SK-N-SH (cell line): Measurements from ENCODE around the gene SOWAHD. TPM values are rescaled to one million over a fixed set of nuclear protein-coding genes. Genes with fewer than 3 reads are reported as not detected.

Experiments used
- CTCF ChIA-PET: fragments of 300-600, 350-600 bp; formaldehyde crosslinking; extraction: SDS; loops from one replicate; lab custom pipeline; 2021; lab: Yijun Ruan, JAX
- POLR2A ChIA-PET: fragments of 350-600 bp; sonication (Branson Sonifier 250); formaldehyde crosslinking; extraction: SDS; loops from one replicate; lab custom pipeline; 2020; ENCODE audit warnings: antibody characterized with exemption, inconsistent platforms; lab: Yijun Ruan, JAX
- DNase-seq: peaks from one replicate; pipeline ENCODE4 v3.0.0; 2012
- H2AFZ ChIP-seq: fragments of 200-600 bp; sonication (generic); 2 replicates; pipeline ENCODE4 v1.8.1; 2016; ENCODE audit warnings: antibody characterized with exemption, mild to moderate bottlenecking, low read depth
- H3F3A ChIP-seq: fragments of 200-600 bp; sonication (generic); replicated peaks from 2 replicates; pipeline ENCODE3; 2016; ENCODE audit warnings: antibody characterized with exemption, mild to moderate bottlenecking; ENCODE audit not compliant: insufficient read depth
- H3K27ac ChIP-seq, 2 experiments: fragments of 200-500 bp in 1 of 2; fragments of 200-600 bp in 1 of 2; sonication (Bioruptor generic) in 1 of 2; sonication (generic), shearing (Covaris generic) in 1 of 2; 2 replicates each; pipeline versions ENCODE4 v1.5.1 to v1.6.1; 2014 to 2016; ENCODE audit warnings: low read depth in 2 of 2, inconsistent platforms in 1 of 2, low read length in 1 of 2, mild to moderate bottlenecking in 1 of 2, mixed read lengths in 1 of 2
- H3K27me3 ChIP-seq: fragments of 200-600 bp; sonication (generic), shearing (Covaris generic); 2 replicates; pipeline ENCODE4 v1.6.1; 2016; ENCODE audit warnings: mixed run types; ENCODE audit not compliant: insufficient read depth
- H3K36me3 ChIP-seq, 2 experiments: fragments of 200-500 bp in 1 of 2; fragments of 200-600 bp in 1 of 2; sonication (Bioruptor generic) in 1 of 2; sonication (generic) in 1 of 2; replicated peaks in 1 of 2; 2 replicates each; pipeline versions ENCODE3 to v1.5.1; 2014 to 2016; ENCODE audit warnings: low read length in 1 of 2, mild to moderate bottlenecking in 1 of 2; ENCODE audit not compliant: insufficient read depth in 2 of 2, control insufficient read depth in 1 of 2
- H3K4me1 ChIP-seq, 2 experiments: fragments of 200-500 bp in 1 of 2; fragments of 200-600 bp in 1 of 2; sonication (Bioruptor generic) in 1 of 2; sonication (generic), shearing (Covaris generic) in 1 of 2; 2 replicates each; pipeline versions ENCODE4 v1.5.1 to v1.6.1; 2014 to 2016; ENCODE audit warnings: low read depth in 1 of 2, low read length in 1 of 2, mixed run types in 1 of 2; ENCODE audit not compliant: insufficient read depth in 2 of 2, control insufficient read depth in 1 of 2
- H3K4me2 ChIP-seq: fragments of 200-600 bp; sonication (generic), shearing (Covaris generic); 2 replicates; pipeline ENCODE4 v1.6.1; 2017; ENCODE audit warnings: mixed run types
- H3K4me3 ChIP-seq, 2 experiments: fragments of 200-500 bp in 1 of 2; fragments of 200-600 bp in 1 of 2; sonication (Bioruptor generic) in 1 of 2; sonication (generic), shearing (Covaris generic) in 1 of 2; 2 replicates each; pipeline versions ENCODE4 v1.5.1 to v1.8.1; 2014 to 2016; ENCODE audit warnings: low read depth in 2 of 2, inconsistent platforms in 1 of 2, low read length in 1 of 2, mild to moderate bottlenecking in 1 of 2, mixed read lengths in 1 of 2, moderate library complexity in 1 of 2
- H3K79me2 ChIP-seq: fragments of 200-600 bp; sonication (generic); 2 replicates; pipeline ENCODE4 v1.8.1; 2017; ENCODE audit warnings: mild to moderate bottlenecking; ENCODE audit not compliant: insufficient read depth
- H3K9ac ChIP-seq: fragments of 200-600 bp; sonication (generic); 2 replicates; pipeline ENCODE4 v1.6.1; 2017; ENCODE audit warnings: mixed run types
- H3K9me2 ChIP-seq: fragments of 200-600 bp; sonication (generic); 2 replicates; pipeline ENCODE4 v1.6.1; 2017; ENCODE audit warnings: mixed run types
- H3K9me3 ChIP-seq: fragments of 200-600 bp; sonication (generic); 2 replicates; pipeline ENCODE4 v1.6.1; 2017; ENCODE audit warnings: mixed run types, mild to moderate bottlenecking, moderate library complexity
- H4K20me1 ChIP-seq: fragments of 200-600 bp; sonication (generic); 2 replicates; pipeline ENCODE4 v1.6.1; 2017; ENCODE audit warnings: mild to moderate bottlenecking, mixed run types; ENCODE audit not compliant: insufficient read depth
- EP300 ChIP-seq, 2 experiments: IDR thresholded peaks; 2 replicates each; pipeline versions ENCODE4 v1.4.0 to v1.6.1; 2012; ENCODE audit warnings: borderline replicate concordance in 1 of 2, low read depth in 1 of 2, low read length in 1 of 2
- EZH2phosphoT487 ChIP-seq: fragments of 200-600 bp; sonication (generic); IDR thresholded peaks from 2 replicates; pipeline ENCODE4 v1.6.1; 2017; ENCODE audit warnings: low read depth, mixed run types, mild to moderate bottlenecking, antibody characterized with exemption, moderate library complexity, borderline replicate concordance
- GABPA ChIP-seq: IDR thresholded peaks from 2 replicates; pipeline ENCODE4 v1.4.0; 2012; ENCODE audit warnings: low read depth, mild to moderate bottlenecking
- GATA2 ChIP-seq: sonication (generic); formaldehyde crosslinking; IDR thresholded peaks from 2 replicates; pipeline ENCODE4 v1.5.0; 2020; ENCODE audit warnings: mild to moderate bottlenecking, missing genetic modification reagents
- MXI1 ChIP-seq: IDR thresholded peaks from 2 replicates; pipeline ENCODE4 v1.6.1; 2012; ENCODE audit warnings: mild to moderate bottlenecking, low read depth, low read length, improper control_type of control experiment
- NFIC ChIP-seq: IDR thresholded peaks from 2 replicates; pipeline ENCODE4 v1.4.0; 2012; ENCODE audit warnings: borderline replicate concordance
- POLR2AphosphoS5 ChIP-seq: IDR thresholded peaks from 2 replicates; pipeline ENCODE4 v1.6.1; 2012; ENCODE audit warnings: low read depth, low read length
- RXRA ChIP-seq: IDR thresholded peaks from 2 replicates; pipeline ENCODE4 v1.4.0; 2012; ENCODE audit warnings: low read depth, mild to moderate bottlenecking, borderline replicate concordance
- SMC3 ChIP-seq: IDR thresholded peaks from 2 replicates; pipeline ENCODE4 v1.6.1; 2012; ENCODE audit warnings: low read depth, low read length, improper control_type of control experiment
- TAF1 ChIP-seq: IDR thresholded peaks from 2 replicates; pipeline ENCODE4 v1.6.1; 2012; ENCODE audit warnings: low read depth, mild to moderate bottlenecking, low read length, moderate library complexity, borderline replicate concordance
- TCF12 ChIP-seq: IDR thresholded peaks from 2 replicates; pipeline ENCODE4 v1.4.0; 2012
- YY1 ChIP-seq: IDR thresholded peaks from 2 replicates; pipeline ENCODE4 v1.4.0; 2012; ENCODE audit warnings: low read depth, mild to moderate bottlenecking
- ZBTB33 ChIP-seq: IDR thresholded peaks from 2 replicates; pipeline ENCODE4 v1.4.0; 2012; ENCODE audit warnings: low read depth, borderline replicate concordance
- WGBS: methylation state at CpG from one replicate; pipeline ENCODE4 v1.1.6; 2017; ENCODE audit warnings: low lambda C conversion rate; 5-methylcytosine and 5-hydroxymethylcytosine counted together
- polyA plus RNA-seq, 3 experiments: library from polyadenylated mRNA; depleted of rRNA; stranded (reverse); fragments of >200 nt; gene quantifications; 2 replicates each; pipeline ENCODE4 v1.2.3, GENCODE V29; 2012

The SOWAHD gene
- polyA plus RNA-seq (2012; rRNA removed): 0.20 and 0.32 TPM in 2 replicates
- 0.13 and 0.18 TPM in 2 replicates for polyA plus RNA-seq (2012; cell fraction: cytosol; rRNA removed)
- polyA plus RNA-seq (2012; cell fraction: nucleus; rRNA removed): 0.16 and 0.24 TPM in 2 replicates

DNA sequence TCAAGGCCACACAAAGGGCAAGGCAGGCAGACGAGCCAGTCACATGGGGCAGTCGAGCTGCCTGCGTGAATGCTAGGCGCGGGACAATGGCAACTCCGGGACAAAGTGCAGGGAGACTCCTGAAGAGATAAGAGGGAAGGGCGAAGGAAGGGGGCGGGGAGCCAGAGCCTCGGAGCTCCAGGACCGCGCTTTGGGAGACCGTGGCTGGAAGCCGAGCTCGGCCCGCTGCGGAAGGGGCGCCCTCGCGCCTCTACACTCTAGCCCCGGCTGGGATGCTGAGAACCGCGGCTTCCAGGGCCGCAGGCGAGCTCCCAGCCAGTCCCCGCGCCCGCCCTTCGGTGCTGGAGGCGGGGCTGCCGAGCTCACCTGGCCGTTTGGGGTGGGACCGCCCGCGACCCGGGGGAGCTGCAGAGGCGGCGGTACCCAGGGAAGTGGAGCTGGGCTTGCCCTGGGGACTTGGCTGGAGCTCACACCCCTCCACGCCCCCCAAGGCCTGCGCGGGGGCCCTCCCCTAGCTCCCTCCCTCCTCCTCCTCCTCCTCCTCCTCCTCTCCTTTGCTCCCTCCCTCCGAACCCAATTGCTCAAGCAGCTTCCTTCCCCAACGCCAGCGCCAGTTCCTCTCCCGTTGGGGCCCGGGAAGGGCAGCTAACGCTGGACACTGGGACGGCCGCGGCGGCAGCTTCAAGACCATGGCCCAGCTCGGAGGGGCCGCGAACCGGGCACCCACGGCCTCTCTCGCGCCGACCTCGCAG is at the start of gene SOWAHD:
Gene SOWAHD (plus strand): TSS at position 610 of the 752 bp plus-strand sequence. CDS start 80 bp downstream, at position 690.
- peak within 1 kb of the TSS; percentile 39 to 41 for H3K4me3 ChIP-seq
- no peaks in the 10 kb centered on the region for H3K9me2 ChIP-seq
- WGBS: 20% methylated on average over 48 of the region's 59 CpGs
- no peaks in the 10 kb centered on the region for H3K79me2 ChIP-seq
- peak; percentile 63 for DNase-seq
- TF ChIP-seq GABPA (no peak), POLR2AphosphoS5 (no peak), EZH2phosphoT487 (no peak), MXI1 (no peak), TAF1 (no peak), RXRA (no peak), NFIC (no peak), TCF12 (no peak), SMC3 (no peak), EP300 (IDR thresholded peaks at IDR 0.05; ENCODE audit: borderline replicate concordance in 1 of 2, low read depth in 1 of 2, low read length in 1 of 2) (no peak)
- H3K4me1 ChIP-seq: peaks cover 0 to under 1% of the 10 kb centered on the region in 2 experiments; a peak in 1 of 4 replicates
- no peak within 1 kb of the TSS for H3K27ac ChIP-seq
- peaks cover 1% of the 10 kb centered on the region for H3F3A ChIP-seq
- H3K27me3 ChIP-seq: peaks cover 27% of the 10 kb centered on the region
- peak within 1 kb of the TSS; percentile 67 for H3K4me2 ChIP-seq
- H3K9me3 ChIP-seq: no peaks in the 10 kb centered on the region
- no peaks in the 10 kb centered on the region for H3K36me3 ChIP-seq
- peak within 1 kb of the TSS; percentile 46; the same call in 1 of the 2 replicates for H2AFZ ChIP-seq
- H4K20me1 ChIP-seq: no peaks in the 10 kb centered on the region
- POLR2A ChIA-PET: interaction anchor here (1.0 to 1.1 kb wide), 2 partner anchors 33 to 155 kb away, joined by 3 to 4 read pairs; partner anchors contain the start of gene RPL39
- CTCF ChIA-PET: interaction anchor here (0.7 to 3.6 kb wide), 10 partner anchors 9 to 246 kb away, joined by 3 to 15 read pairs (median 4); no protein-coding TSS in a partner anchor
- no peak within 1 kb of the TSS for H3K9ac ChIP-seq

GRCh38 chrX:119708936-119709335 is 49.5 kb upstream of the SOWAHD start:
- H3K4me2 ChIP-seq: no peak overlapping the region
- 0 out of 2 replicates have a peak, but pooled peaks cover 4% of the 10 kb centered on the region for H3K27me3 ChIP-seq
- no peak overlapping the region for H2AFZ ChIP-seq
- no peaks in the 10 kb centered on the region for H3K4me1 ChIP-seq
- no peaks in the 10 kb centered on the region for H3F3A ChIP-seq
- DNase-seq: no peak
- WGBS: 52% methylated on average over 2 of the region's 2 CpGs
- no peaks in the 10 kb centered on the region for H3K9me3 ChIP-seq
- H3K9ac ChIP-seq: no peak overlapping the region
- no peak overlapping the region for H3K4me3 ChIP-seq
- no peak for TF ChIP-seq GATA2 (CRISPR knock-in tag)
- no peak for TF ChIP-seq ZBTB33
- TF ChIP-seq NFIC: no peak
- TF ChIP-seq RXRA: no peak
- TF ChIP-seq YY1: no peak
- no peak for TF ChIP-seq SMC3
- no peaks in the 10 kb centered on the region for H3K9me2 ChIP-seq
- H3K79me2 ChIP-seq: no peaks in the 10 kb centered on the region
- no peaks in the 10 kb centered on the region for H3K36me3 ChIP-seq
- no peak overlapping the region for H3K27ac ChIP-seq
- no peaks in the 10 kb centered on the region for H4K20me1 ChIP-seq
- ChIA-PET CTCF (interaction anchor here (1.2 kb wide), 1 partner anchor 10 kb away, joined by 5 read pairs; no protein-coding TSS in a partner anchor), POLR2A (no interaction called here)
